ENCODE measurements around the gene GRWD1.

DNA sequence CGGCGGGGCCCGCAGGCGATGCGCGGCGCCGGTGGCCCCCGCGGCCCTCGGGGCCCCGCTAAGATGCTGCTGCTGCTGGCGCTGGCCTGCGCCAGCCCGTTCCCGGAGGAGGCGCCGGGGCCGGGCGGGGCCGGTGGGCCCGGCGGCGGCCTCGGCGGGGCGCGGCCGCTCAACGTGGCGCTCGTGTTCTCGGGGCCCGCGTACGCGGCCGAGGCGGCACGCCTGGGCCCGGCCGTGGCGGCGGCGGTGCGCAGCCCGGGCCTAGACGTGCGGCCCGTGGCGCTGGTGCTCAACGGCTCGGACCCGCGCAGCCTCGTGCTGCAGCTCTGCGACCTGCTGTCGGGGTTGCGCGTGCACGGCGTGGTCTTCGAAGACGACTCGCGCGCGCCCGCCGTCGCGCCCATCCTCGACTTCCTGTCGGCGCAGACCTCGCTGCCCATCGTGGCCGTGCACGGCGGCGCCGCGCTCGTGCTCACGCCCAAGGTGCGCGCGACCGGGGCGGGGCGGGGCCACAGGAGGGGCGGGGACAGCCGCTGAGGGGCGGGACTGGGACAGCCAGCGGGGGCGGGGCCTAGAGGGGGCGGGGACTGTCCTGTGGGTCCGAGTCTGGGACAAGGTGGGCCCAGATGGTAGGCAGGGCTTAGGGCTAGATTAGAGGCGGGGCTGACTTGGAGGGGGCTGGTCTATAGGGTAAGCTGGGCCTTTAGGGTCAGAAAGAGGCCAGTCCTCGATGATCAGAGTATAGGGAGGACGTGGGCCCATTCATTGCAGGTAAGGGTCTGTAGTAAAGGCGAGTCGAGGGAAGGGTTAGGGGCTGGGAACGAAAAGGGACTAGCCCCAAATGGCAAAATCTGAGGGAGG is 47.2 kb upstream of the GRWD1 start:
- TF ChIP-seq CTCF (IDR thresholded peaks at IDR 0.05): no peak
- TF ChIP-seq POLR2A (IDR thresholded peaks at IDR 0.05): no peak
- TF ChIP-seq POLR2AphosphoS5 (IDR thresholded peaks at IDR 0.05; ENCODE audit: insufficient read depth in 1 of 2, low read depth in 1 of 2): no peak

All from vagina (tissue), 2 donors.